Left renal cortex interstitium (tissue), 4 donors: ENCODE data around the gene ANKRD2. TPM values are rescaled to one million over a fixed set of nuclear protein-coding genes. Genes with fewer than 3 reads are reported as not detected.
"Not testable (repeated sequence)": the region's sequence is repeated elsewhere in the genome, so short reads cannot be mapped to it uniquely, and the experiment has no call there.

Experiments used
- DNase-seq, 4 donors: peaks; one replicate each; pipeline ENCODE4 v3.0.0-alpha.2; 2013; ENCODE audit warnings: low read depth in 4 of 4, low spot score in 2 of 4, missing footprints in 1 of 4
- polyA plus RNA-seq, 4 donors: library from polyadenylated mRNA; unstranded; fragments of 120-200 nt; gene quantifications; one replicate each; pipeline ENCODE4 v1.2.1, GENCODE V29; 2013; ENCODE audit not compliant: insufficient read length in 4 of 4

The ANKRD2 gene
- polyA plus RNA-seq = under 1 TPM; 0.38 to 0.56 (median 0.51) TPM

- DNase-seq = peak in 1 of 4 donors; percentile 62
Measured at GRCh38 chr10:97572214-97572989, at the start of gene ANKRD2. TSS of gene ANKRD2 (plus strand) at chr10:97572779. CDS start at chr10:97572789, 10 bp downstream.

DNA sequence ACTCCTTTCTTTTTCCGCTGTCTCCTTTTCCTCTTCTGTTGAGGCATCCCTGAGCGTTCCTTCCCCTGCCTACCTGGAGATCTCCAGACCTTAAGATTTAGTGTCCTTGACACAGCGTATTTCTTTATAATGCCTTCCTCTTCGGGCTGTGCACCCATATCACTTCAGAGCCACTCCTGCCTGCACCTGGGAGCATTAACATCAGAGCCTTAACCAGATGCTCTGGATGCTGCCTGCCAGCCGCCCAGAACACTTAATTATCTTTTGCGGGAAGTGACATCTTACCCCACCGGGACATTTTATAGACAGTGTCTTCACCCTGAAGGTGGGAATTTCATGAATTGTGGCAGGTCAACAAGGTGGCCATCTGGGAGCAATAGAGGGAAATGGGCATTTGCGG is 49.6 kb upstream of the ANKRD2 start:
- no peak for DNase-seq

DNA sequence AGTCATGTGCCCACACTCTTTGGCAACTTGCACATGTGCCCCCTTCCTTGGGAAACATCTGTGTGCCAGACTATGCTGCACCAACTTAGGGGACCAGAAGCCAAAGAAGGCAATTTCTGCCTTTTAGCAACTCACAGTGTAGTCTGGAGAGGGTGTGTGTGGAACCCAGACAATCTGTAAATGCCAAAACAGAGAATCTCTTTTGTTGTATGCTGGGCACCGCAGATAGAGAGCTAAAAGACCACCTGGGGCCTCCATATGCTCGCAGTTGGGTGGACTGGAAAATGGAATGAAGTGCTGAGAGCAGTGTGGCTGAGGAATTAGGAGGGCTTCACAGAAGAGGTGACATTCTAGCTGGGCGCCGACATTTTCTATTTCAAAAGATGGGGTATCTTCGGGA is 47.5 kb upstream of the ANKRD2 start:
- DNase-seq = no peak

DNA sequence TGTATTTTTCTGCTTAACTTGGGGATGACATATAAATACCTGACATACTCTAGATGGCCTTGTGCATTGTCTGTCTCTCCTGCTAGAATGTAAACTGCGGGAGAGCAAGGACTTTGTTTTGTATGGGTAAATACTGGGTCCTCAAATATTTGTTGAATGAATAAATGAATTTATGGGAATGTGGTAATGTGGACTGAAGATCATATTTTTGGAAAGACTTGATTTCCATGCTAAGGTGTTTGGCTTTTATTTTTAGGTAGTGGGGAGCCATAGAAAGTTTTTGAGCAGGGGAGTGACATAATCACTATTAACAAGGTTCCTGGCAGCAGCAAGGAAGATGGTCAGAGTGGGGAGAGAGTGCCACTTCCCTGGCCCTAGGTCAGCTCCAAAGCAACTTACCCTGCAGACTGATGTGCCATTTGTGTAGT is 46.9 kb upstream of the ANKRD2 start:
- DNase-seq = no peak

DNA sequence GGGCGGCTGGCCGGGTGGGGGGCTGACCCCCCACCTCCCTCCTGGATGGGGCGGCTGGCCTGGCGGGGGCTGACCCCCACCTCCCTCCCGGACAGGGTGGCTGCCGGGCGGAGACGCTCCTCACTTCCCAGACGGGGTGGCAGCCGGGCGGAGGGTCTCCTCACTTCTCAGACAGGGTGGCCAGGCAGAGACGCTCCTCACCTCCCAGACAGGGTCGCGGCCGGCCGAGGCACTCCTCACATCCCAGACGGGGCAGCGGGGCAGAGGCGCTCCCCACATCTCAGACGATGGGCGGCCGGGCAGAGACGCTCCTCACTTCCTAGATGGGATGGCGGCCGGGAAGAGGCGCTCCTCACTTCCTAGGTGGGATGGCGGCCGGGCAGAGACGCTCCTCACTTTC is 43.7 kb upstream of the ANKRD2 start:
- DNase-seq = not testable (repeated sequence)

DNA sequence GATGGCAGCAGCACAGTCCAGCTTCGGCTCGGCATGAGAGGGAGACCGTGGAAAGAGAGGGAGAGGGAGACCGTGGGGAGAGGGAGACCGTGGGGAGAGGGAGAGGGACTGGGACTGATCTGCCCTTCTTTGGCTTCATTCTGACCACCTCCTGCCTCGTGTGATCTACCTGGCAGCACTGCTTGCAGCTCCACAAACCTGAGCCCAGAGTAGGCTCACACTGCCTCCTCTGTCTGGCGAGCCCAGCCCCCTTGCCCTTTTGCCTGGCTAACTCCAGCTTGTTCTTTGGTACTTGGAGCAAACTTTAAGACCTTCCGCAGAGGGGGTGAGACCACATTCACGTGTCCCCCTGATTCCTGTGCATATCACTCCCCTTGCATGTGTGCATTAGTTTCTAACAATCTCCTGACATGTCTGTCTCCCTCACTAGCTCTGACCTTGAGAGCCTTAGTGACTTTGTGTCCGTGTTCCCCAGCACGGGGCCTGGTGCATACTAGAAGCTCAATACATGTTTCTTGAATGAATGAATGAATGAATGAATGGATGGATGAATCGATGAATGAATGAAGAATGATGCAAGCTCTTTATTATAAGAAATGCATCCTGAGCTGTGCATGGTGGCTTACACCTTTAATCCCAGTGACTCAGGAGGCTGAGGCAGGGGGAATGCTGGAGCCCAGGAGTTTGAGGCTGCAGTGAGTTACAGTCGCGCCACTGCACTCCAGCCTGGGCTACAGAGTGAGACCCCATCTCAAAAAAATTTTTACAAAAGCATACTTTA is 42.7 kb upstream of the ANKRD2 start:
- no peak for DNase-seq

DNA sequence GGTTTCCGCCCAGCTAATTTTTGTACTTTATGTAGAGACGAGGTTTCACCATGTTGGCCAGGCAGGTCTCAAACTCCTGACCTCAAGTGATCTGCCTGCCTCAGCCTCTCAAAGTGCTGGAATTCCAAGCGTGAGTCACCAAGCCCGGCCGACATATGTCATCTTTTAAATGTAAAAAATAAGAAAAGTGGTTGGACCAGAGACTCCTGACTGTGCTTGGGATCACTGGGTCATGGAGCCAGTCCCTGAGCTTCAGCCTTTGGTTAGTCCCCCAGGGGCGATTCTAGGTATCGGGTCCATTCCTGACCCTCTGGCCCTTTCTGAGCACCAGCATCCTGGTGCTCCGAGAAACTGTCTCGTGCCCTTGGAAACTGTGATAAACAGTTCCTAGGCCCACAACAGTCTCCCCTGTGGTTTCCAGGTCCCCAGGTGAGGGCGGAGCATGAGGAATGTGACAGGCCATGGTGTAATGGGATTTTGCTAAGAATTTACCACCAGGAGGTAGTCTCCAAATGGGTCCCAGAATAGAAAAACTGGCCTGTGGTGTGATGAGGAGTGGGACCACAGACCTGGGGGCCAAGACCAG is 41.1 kb upstream of the ANKRD2 start:
- no peak for DNase-seq

- no peak for DNase-seq
Measured at GRCh38 chr10:97532935-97533671, 39.5 kb upstream of the ANKRD2 start.

DNA sequence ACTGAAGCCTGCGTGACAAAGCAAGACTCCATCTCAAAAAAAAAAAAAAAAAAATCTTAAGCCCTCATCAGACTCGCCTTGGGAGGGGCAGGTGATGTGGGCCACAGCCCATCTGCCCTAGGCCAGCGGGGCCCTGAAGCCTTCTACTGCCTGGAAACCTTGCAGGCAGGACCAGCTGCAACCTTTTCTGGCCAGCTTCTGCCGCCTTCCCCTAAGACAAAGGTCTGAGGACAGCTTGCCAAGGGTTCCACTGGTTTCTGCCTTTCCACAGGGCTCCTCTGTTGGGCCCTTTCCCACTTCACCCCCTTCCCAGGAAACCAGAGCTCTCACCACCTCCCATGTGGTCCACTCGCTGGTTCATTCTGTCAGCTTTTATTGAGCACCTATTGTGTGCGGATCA is 38.7 kb upstream of the ANKRD2 start:
- DNase-seq = no peak

GRCh38 chr10:97534746-97535367 is 37.7 kb upstream of the ANKRD2 start:
- DNase-seq = no peak

- DNase-seq = no peak
Measured at GRCh38 chr10:97537186-97537869, 35.3 kb upstream of the ANKRD2 start.

GRCh38 chr10:97538411-97538810 is 34.2 kb upstream of the ANKRD2 start:
- DNase-seq = no peak

GRCh38 chr10:97538839-97539238 is 33.7 kb upstream of the ANKRD2 start:
- DNase-seq = no peak

GRCh38 chr10:97539523-97540200 is 32.9 kb upstream of the ANKRD2 start:
- DNase-seq = no peak

GRCh38 chr10:97540669-97541500 is 31.7 kb upstream of the ANKRD2 start:
- no peak for DNase-seq

DNA sequence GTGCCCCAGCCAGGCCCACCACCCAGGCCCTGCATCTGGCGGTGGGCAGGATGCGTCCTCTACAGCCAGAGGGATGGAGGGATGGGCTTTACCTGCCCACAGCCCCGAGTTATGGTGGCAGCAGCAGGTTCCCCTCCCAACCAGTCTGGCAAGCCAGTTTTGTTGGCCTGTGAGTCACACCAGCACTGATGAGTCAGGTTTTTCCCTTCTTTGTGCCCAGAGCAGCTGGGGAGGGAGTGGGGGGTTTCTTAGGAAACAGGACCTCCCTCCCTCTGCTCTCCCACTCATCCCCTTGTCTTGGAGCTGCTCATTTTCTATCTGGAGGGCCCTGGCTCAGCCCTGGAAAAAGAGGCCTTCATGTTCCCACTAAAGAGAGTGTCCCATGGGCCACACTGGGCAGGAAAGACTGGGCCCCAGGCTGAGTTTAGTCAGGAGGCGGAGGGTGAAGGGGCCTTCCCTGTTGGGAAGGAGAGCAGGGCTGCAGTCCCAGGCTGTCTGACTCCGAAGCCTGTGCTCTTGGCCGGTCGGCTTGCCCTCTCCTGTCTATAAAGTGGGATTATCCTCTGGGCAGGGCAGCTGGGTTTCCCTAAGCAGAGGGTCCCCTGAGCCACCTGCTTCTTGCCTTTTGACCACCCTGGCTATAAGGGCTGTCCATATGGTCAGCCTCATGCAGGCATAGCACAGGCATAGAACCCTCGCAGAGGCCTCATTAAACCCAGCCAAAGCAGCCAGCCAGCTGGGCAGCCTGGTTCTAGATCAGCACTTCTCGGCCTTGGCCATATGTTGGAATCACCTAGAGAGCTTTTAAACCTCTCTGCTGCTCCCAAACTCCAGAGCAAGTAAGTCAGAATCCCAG is 30.2 kb upstream of the ANKRD2 start:
- no peak for DNase-seq

DNA sequence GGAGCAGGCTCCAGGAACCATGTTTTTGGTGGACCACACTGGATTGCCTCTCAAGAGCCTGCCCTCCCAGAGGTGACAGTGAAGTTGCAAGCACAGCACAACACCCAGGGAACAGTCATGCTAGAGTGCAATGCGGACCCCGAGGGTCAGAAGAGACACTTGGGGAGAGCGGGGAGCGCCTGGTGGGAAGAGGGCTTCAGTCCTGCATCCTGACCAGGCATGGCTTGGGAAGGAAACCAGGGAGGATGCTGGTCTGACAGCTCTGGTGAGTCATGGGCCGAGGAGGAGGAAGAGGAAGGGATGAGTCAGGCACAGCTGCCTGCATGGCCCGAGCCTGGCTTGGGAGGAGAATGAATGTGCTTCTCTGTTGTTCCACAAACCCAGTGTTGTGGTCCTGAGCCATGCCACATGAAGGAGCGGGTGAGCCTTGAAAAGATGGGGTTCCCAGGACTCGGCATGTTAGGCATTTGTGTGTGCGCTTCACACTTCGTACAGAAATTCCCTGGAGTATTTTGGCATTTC is 29.5 kb upstream of the ANKRD2 start:
- DNase-seq = no peak
